Measurements from ENCODE around the gene MEIOSIN.

The MEIOSIN gene

DNA sequence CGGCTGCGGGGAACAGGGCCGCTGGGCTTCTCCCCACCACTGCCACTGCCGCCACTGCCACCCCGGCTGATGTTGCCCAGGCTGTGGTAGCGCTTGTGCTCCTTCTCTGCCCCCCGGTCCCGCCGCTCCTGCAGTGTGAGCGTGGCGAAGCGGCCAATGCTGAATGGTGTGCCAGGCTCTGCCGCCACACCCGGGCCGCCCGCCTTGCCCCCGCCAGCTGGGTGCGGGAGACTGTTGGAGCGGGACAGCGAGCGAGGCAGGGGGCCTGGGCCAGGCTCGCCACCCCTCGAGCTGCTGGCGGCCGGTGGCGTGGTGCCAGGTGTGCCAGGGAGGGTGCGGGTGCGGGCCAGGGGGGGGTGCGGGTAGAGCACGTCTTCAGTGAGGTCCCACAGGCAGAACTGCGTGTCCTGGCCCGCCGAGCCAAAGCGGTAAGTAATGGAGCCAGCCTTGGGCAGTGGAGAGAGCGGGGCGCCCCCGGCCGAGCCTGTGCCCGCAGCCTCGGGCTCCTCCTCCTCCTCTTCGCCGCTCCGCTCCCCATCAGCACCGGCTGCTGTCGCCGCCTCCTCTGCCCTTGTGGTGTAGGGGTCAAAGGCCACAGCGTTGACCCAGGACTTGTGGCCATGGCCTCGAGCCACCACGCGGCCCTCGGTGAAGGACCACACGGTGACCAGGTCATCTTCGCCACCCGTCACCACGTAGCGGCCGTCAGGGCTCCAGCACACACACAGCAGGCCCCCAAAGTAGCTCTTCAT lies 52.7 kb downstream of the MEIOSIN start:
- TF ChIP-seq ZNF610 (tag by site-specific recombination; IDR thresholded peaks at IDR 0.05; ENCODE audit: borderline replicate concordance) = no peak
- TF ChIP-seq, protein P1, sequence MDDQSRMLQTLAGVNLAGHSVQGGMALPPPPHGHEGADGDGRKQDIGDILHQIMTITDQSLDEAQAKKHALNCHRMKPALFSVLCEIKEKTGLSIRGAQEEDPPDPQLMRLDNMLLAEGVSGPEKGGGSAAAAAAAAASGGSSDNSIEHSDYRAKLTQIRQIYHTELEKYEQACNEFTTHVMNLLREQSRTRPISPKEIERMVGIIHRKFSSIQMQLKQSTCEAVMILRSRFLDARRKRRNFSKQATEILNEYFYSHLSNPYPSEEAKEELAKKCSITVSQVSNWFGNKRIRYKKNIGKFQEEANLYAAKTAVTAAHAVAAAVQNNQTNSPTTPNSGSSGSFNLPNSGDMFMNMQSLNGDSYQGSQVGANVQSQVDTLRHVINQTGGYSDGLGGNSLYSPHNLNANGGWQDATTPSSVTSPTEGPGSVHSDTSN (CRISPR knock-in tag; IDR thresholded peaks at IDR 0.05) = 0 out of 2 replicates have a peak, but pooled peaks have one; percentile 26
- TF ChIP-seq ZBTB1 (tag by site-specific recombination; IDR thresholded peaks at IDR 0.05) = no peak
- TF ChIP-seq BCL11B (tag by site-specific recombination; IDR thresholded peaks at IDR 0.05; ENCODE audit: low read depth) = 0 out of 2 replicates have a peak, but pooled peaks have one; percentile 25
- TF ChIP-seq ZNF169 (tag by site-specific recombination; IDR thresholded peaks at IDR 0.05) = no peak
- no peak for TF ChIP-seq ZNF416 (tag by site-specific recombination; IDR thresholded peaks at IDR 0.05)
- no peak for TF ChIP-seq ZNF423 (tag by site-specific recombination; IDR thresholded peaks at IDR 0.05)
- TF ChIP-seq, protein P2, sequence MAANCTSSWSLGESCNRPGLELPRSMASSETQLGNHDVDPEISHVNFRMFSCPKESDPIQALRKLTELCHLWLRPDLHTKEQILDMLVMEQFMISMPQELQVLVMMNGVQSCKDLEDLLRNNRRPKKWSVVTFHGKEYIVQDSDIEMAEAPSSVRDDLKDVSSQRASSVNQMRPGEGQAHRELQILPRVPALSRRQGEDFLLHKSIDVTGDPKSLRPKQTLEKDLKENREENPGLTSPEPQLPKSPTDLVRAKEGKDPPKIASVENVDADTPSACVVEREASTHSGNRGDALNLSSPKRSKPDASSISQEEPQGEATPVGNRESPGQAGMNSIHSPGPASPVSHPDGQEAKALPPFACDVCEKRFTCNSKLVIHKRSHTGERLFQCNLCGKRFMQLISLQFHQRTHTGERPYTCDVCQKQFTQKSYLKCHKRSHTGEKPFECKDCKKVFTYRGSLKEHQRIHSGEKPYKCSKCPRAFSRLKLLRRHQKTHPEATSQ (tag by site-specific recombination; IDR thresholded peaks at IDR 0.05) = no peak
- no peak for TF ChIP-seq MEIS1 (CRISPR knock-in tag; IDR thresholded peaks at IDR 0.05; ENCODE audit: borderline replicate concordance)
- TF ChIP-seq ZBTB7A (tag by site-specific recombination; IDR thresholded peaks at IDR 0.05; ENCODE audit: low read depth) = no peak
- no peak for TF ChIP-seq ZNF776 (tag by site-specific recombination; IDR thresholded peaks at IDR 0.05; ENCODE audit: borderline replicate concordance)
- TF ChIP-seq ZNF37A (tag by site-specific recombination; IDR thresholded peaks at IDR 0.05) = no peak
- no peak for TF ChIP-seq ZNF202 (tag by site-specific recombination; IDR thresholded peaks at IDR 0.05; ENCODE audit: borderline replicate concordance)
- TF ChIP-seq, protein P3, sequence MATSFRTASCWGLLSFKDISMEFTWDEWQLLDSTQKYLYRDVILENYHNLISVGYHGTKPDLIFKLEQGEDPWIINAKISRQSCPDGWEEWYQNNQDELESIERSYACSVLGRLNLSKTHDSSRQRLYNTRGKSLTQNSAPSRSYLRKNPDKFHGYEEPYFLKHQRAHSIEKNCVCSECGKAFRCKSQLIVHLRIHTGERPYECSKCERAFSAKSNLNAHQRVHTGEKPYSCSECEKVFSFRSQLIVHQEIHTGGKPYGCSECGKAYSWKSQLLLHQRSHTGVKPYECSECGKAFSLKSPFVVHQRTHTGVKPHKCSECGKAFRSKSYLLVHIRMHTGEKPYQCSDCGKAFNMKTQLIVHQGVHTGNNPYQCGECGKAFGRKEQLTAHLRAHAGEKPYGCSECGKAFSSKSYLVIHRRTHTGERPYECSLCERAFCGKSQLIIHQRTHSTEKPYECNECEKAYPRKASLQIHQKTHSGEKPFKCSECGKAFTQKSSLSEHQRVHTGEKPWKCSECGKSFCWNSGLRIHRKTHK (tag by site-specific recombination; IDR thresholded peaks at IDR 0.05) = no peak
- Histone ChIP-seq H3K27ac (ENCODE audit: extremely low read depth, low read depth, low read length) (no peak overlapping the region), H3K4me1 (ENCODE audit: control insufficient read depth, insufficient read depth, low read length) (peaks cover 7% of the 10 kb centered on the region; the same call in 1 of the 2 replicates), H3K4me3 (ENCODE audit: low read depth, low read length) (no peak overlapping the region), H3K36me3 (ENCODE audit: control insufficient read depth in 2 of 2, insufficient read depth in 1 of 2, low read length in 2 of 2) (peaks cover 32 to 58% of the 10 kb centered on the region in 2 experiments), H3K9me3 (ENCODE audit: control insufficient read depth, insufficient read depth, low read depth, low read length) (no peaks in the 10 kb centered on the region)
- ChIA-PET POLR2A (interaction anchor here (1.3 to 5.8 kb wide), 2 partner anchors 13 to 14 kb away, joined by 3 to 78 read pairs; partner anchors contain the start of gene SIX5), CTCF (interaction anchor here (1.2 kb wide), 1 partner anchor 13 kb away, joined by 3 read pairs; no protein-coding TSS in a partner anchor)

DNA sequence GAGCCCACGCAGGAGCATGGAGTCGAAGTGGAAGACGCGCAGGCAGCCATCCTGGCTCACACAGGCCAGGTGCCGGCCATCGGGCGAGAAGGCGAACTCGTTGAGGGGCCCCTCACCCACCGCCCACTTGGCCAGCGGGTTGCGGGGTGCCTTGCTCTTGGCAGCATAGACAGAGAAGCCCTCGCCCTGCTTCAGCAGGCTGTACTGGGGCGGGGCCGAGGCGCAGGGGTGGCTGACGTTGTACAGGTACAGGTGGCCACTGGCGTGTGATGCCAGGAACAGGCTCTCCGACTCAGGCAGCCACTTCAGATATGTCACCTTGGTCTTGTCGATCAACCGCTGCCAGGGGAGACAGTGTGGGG lies 53.3 kb downstream of the MEIOSIN start:
- peaks cover 9% of the 10 kb centered on the region; the same call in 1 of the 2 replicates for H3K4me1 ChIP-seq (ENCODE audit: control insufficient read depth, insufficient read depth, low read length)
- POLR2A ChIA-PET = no interaction called here
- TF ChIP-seq, protein P4, sequence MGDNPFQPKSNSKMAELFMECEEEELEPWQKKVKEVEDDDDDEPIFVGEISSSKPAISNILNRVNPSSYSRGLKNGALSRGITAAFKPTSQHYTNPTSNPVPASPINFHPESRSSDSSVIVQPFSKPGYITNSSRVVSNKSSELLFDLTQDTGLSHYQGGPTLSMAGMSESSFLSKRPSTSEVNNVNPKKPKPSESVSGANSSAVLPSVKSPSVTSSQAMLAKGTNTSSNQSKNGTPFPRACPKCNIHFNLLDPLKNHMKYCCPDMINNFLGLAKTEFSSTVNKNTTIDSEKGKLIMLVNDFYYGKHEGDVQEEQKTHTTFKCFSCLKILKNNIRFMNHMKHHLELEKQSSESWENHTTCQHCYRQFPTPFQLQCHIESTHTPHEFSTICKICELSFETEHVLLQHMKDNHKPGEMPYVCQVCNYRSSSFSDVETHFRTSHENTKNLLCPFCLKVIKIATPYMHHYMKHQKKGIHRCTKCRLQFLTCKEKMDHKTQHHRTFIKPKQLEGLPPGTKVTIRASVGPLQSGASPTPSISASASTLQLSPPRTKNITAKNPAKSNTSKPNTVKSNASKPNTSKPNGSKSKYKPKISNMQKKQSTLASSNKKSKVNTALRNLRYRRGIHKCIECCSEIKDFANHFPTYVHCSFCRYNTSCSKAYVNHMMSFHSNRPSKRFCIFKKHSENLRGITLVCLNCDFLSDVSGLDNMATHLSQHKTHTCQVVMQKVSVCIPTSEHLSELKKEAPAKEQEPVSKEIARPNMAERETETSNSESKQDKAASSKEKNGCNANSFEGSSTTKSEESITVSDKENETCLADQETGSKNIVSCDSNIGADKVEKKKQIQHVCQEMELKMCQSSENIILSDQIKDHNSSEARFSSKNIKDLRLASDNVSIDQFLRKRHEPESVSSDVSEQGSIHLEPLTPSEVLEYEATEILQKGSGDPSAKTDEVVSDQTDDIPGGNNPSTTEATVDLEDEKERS (tag by site-specific recombination; IDR thresholded peaks at IDR 0.05) = no peak
- TF ChIP-seq ZNF768 (tag by site-specific recombination; IDR thresholded peaks at IDR 0.05) (no peak), BCL11B (tag by site-specific recombination; IDR thresholded peaks at IDR 0.05; ENCODE audit: low read depth) (0 out of 2 replicates have a peak, but pooled peaks have one; percentile 6), KLF16 (tag by site-specific recombination; IDR thresholded peaks at IDR 0.05) (no peak), ZNF10 (tag by site-specific recombination; IDR thresholded peaks at IDR 0.05) (no peak)
- TF ChIP-seq, protein P5, sequence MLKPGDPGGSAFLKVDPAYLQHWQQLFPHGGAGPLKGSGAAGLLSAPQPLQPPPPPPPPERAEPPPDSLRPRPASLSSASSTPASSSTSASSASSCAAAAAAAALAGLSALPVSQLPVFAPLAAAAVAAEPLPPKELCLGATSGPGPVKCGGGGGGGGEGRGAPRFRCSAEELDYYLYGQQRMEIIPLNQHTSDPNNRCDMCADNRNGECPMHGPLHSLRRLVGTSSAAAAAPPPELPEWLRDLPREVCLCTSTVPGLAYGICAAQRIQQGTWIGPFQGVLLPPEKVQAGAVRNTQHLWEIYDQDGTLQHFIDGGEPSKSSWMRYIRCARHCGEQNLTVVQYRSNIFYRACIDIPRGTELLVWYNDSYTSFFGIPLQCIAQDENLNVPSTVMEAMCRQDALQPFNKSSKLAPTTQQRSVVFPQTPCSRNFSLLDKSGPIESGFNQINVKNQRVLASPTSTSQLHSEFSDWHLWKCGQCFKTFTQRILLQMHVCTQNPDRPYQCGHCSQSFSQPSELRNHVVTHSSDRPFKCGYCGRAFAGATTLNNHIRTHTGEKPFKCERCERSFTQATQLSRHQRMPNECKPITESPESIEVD (tag by site-specific recombination; IDR thresholded peaks at IDR 0.05) = no peak
- H3K4me3 ChIP-seq (ENCODE audit: low read depth, low read length) = no peak overlapping the region
- peaks cover 34 to 61% of the 10 kb centered on the region in 2 experiments for H3K36me3 ChIP-seq (ENCODE audit: control insufficient read depth in 2 of 2, insufficient read depth in 1 of 2, low read length in 2 of 2)
- no peaks in the 10 kb centered on the region for H3K9me3 ChIP-seq (ENCODE audit: control insufficient read depth, insufficient read depth, low read depth, low read length)
- CTCF ChIA-PET = no interaction called here
- H3K27ac ChIP-seq (ENCODE audit: extremely low read depth, low read depth, low read length) = no peak overlapping the region
